Fibroblast of mammary gland (primary cell): ENCODE results near the gene ANKRD30A.

Source experiments
- DNase-seq: peaks from one replicate; pipeline ENCODE4 v3.0.0-alpha.2; 2010; ENCODE audit warnings: low read depth
- H3K4me3 ChIP-seq: 2 replicates; pipeline ENCODE4 v1.5.1; 2011; ENCODE audit warnings: low read depth, mild to moderate bottlenecking, low read length, moderate library complexity; ENCODE audit not compliant: control insufficient read depth
- CTCF ChIP-seq: conservative IDR thresholded peaks from 2 replicates; pipeline ENCODE4 v1.5.1; 2011; ENCODE audit warnings: low read depth, low read length, inconsistent platforms; ENCODE audit not compliant: control insufficient read depth, insufficient read depth

The ANKRD30A gene

GRCh38 chr10:37268266-37268665, 142.9 kb downstream of the ANKRD30A start:
- no peak for DNase-seq
- H3K4me3 ChIP-seq: no peak overlapping the region
- no peak for TF ChIP-seq CTCF

DNA sequence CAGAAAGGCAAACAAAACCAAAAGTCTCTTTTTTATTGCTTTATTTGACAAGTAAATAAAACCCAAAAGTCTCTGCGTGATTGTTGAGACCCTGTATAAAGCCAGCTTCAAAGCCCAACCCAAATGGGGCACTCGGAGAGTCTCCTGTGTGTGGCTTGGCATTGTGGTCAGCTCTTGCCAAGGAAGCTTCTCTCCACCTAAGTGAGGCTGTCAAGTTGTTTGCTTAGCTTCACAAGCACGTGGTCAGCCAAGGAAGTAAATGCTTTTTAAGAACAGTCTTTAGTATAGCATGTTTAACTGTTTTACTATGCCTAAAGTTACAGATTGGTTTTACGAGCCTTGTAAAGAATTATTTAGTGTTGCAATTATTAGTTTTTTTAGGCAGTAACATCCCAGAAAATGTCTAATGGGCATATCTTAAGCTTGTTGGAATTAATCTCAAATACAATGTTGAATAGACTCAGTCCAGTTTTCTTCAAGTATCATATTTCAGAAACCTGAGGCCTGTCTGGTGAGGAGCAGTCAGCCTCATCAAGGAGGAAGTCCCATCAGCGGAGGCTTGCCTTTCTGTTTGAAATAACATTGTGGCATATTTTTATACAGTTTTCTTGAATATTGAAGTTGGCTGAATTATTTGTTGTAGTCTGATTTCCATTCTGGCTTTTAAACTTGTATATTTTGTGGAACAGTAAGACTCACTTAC, 144.3 kb downstream of the ANKRD30A start:
- no peak overlapping the region for H3K4me3 ChIP-seq
- DNase-seq: no peak
- TF ChIP-seq CTCF: no peak

DNA sequence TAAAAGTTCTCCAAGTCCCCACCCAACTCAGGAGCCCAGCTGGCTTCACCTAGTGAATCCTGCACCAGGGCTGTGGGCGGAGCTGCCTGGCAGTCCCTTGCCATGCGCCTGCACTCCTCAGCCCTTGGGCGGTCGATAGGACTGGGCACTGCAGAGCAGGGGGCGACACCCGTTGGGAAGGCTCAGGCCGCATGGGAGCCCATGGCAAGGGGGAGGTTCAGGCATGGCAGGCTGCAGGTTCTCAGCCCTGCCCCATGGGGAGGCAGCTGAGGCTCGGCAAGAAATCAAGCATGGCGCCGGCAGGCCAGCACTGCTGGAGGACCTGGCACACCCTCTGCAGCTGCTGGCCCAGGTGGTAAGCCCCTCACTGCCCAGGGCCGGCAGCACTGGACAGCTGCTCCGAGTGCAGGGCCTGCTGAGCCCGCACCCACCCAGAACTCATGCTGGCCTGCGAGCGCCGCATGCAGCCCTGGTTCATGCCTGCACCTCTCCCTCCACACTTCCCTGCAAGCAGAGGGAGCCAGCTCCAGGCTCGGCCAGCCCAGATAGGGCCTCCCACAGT, 149.9 kb downstream of the ANKRD30A start:
- DNase-seq: no peak
- no peak overlapping the region for H3K4me3 ChIP-seq
- no peak for TF ChIP-seq CTCF

- no peak overlapping the region for H3K4me3 ChIP-seq
- no peak for DNase-seq
- TF ChIP-seq CTCF: no peak
Observed at GRCh38 chr10:37285063-37285462, 159.7 kb downstream of the ANKRD30A start.

DNA sequence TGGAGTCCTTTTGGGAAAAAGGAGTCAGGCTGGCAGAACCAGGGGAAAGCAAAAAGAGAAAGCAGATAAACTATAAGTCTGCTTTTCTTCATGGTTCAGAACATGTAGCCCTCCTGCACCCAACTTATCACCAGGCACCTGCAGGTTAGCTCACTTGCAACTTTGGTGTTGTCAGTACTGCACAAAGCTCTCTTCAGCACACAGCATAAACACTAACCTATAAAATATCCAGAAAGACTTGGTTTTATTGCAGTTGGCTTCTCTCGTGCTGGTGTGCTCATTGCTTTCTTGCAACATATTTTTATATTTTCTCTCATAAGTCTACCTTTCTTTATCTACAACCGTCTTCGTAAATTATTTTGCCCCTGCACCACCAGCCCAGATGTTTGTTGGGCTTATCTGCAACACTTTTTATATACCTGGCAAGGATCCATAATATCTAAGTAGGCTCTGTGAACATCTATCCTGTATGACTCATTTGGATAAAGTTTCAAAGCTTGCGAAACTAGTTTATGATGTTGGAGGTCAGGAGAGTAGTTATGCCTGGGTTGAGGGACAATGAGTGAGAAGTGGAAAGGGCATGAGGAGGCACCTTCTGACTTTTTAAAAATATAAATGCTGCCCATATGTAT, 164.6 kb downstream of the ANKRD30A start:
- DNase-seq: peak; percentile 2
- no peak for TF ChIP-seq CTCF
- no peak overlapping the region for H3K4me3 ChIP-seq

DNA sequence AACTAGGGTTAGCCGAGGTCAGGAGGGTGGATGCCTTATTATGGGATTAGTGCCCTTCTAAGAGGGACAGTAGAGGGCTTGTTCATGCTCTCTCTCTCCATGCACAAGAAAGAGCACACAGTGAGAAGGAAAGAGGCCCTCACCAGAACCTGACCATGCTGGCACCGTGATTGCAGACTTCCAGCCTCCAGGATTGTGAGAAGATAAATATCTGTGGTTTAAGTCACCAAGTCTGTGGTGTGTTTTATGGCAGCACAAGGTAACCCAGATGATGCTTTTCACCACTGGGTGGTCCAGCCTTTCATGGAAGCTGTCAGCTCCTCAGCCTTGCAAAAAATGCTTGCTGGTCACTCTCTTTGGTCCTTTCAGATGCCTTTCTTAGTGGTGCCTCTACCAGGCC, 175.9 kb downstream of the ANKRD30A start:
- no peak overlapping the region for H3K4me3 ChIP-seq
- DNase-seq: no peak
- no peak for TF ChIP-seq CTCF
